HG03095 (cell line): ENCODE data around the gene GTF2F2.

Experiments
- ATAC-seq: cut with Tn5 transposase; IDR thresholded peaks from one replicate; pipeline ENCODE4 v1.9.1; 2021; ENCODE audit warnings: moderate library complexity; ENCODE audit not compliant: unreplicated experiment

The GTF2F2 gene

GRCh38 chr13:45331692-45332035 is 211.4 kb downstream of the GTF2F2 start:
- no peak for ATAC-seq

DNA sequence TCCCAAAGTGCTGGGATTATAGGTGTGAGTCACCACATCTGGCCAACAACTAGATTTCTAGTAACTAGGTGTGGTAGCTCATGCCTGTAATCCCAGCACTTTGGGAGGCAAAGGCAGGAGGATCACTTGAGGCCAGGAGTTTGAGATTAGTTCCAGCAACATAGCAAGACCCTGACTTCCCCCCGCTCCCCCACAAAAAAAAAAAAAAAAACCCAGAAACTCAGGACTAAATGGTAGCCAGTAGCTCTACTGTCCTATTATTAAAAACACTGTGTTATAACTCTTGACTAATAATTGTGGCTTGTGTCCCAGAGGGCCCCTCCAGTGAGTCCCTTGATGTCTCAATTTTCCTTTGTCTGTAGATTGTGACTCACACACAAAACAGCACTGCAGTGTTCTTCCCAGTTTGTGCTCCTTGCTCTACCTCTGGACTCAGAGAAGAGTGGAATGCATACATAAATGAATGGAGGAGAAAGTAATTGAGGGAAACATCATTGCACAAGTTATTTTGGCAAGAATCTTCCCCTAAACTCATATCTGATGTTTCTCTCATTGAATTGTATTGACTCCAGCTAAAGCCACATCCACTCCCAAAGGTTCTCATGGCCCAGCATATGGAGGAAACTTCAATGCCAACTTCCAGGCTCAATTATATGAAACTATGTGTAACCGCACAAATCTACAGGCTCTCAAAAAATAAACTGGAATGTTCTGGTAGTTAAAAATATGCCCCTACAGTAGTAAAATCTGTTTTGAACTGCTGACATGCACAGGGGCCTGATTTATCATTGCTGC is 211.9 kb downstream of the GTF2F2 start:
- ATAC-seq = no peak

DNA sequence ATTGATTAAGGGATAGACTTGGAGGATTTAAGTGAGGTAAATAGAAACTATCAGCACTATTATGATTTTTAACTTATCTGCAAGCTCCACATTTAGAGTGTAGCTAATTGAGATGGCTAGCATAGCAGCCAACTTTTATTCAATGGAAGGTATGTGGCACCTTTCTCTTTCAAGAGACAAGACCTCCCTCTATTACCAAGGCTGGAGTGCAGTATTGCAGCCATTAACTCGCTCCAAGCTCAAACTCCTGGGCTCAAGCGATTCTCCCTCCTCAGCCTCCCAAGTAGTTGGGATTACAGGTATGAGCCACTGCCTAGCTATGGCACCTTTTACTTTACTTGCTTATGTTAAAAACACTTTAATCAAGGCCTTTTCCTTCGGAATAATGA is 212.5 kb downstream of the GTF2F2 start:
- no peak for ATAC-seq

DNA sequence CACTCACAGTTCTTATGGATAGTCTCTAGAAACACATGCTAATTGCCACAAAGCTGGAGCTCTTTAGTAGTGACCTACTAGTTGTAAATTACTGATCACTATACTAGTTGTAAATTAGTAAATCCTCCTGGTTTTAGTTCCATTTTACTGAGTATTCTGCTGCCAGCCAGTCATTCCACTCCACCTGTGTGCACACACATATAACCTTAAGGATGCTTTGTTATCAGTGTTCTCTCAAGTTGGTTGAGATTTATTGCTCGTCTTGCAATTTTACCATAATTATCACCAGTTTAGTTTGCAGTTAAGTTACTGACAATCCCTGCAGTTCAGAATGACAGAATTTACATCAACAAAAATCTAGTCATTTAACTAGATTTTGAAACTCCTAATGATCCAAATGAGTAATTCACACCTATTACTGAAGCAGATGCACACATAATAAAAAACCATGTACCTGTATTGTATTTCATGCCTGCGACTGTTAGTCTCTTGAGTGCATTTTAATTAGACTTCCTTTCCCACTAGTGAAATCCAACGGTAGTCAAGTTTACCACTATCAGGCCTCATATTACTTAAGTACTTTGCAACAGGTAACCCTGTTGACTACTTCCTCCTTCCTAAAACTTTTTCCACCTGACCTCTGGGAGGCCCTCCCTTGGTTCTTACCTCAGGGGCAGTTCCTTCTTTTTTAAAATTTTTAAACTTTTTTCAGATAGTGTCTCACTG is 213.1 kb downstream of the GTF2F2 start:
- ATAC-seq = no peak
